ENCODE results near the gene QSOX2.

DNA sequence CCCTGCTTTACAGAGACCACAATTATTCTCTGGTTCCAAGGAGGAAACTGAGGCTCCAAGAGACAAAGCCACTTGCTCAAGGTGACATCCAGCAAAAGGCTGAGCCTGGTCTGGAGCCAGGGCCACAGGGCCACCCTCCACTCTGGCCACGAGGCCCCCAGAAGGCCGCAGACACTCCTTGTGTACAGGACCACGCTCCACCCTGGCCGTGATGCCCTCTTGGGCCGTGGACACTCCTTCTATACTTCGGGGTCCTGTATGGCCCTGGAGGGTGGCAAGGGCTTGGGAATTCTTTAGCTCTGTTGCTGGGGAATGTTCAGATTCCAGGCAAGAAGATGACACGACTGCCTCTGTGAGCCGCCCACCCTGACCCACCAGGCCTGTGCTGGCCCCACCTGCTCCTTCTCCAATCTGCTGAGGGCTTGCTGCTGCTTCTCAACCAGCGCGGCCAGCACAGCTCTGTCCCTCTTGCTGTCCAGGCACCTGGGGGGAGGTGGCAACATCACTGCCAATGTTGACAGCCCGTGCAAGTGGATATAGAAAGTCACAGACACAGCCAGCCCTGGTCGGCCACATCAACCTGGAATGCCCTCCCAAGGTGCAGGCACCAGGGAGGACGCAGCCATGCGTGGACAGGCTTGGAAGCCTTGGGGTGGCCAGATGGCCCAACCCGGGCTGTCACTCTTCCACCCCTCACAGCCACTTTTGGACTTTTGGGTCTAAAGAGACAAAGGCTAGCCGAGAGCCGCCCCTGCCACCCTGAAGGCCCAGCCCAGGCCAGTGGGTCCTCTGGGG lies 20.1 kb upstream of the QSOX2 start:
- TF ChIP-seq CTCF (conservative IDR thresholded peaks at IDR 0.05; ENCODE audit: low read length) (no peak), EZH2phosphoT487 (IDR thresholded peaks at IDR 0.05; ENCODE audit: borderline replicate concordance) (no peak)

Measured in Loucy (cell line).